Effector memory CD8-positive, alpha-beta T cell (primary cell): ENCODE results near the gene GABPA.
"Not testable (repeated sequence)": the region's sequence is repeated elsewhere in the genome, so short reads cannot be mapped to it uniquely, and the experiment has no call there.

ENCODE experiments used
- ATAC-seq: fragments of 150-1000 bp; cut with Tn5 transposase; replicated peaks from 2 replicates; pipeline ENCODE4 v1.10.0; 2021; ENCODE audit warnings: mild to moderate bottlenecking, moderate library complexity
- DNase-seq, 3 experiments: peaks; one replicate each; pipeline ENCODE4 v3.0.0; 2021
- H3K27ac Mint-ChIP-seq, 2 donors: one replicate each; pipeline ENCODE4 v1.8.0; 2022; ENCODE audit warnings: mild to moderate bottlenecking in 2 of 2, mixed read lengths in 2 of 2, moderate library complexity in 2 of 2
- H3K27me3 Mint-ChIP-seq, 2 donors: one replicate each; pipeline ENCODE4 v1.8.0; 2022; ENCODE audit warnings: mixed read lengths in 2 of 2
- H3K36me3 Mint-ChIP-seq: one replicate; pipeline ENCODE4 v1.8.0; 2022; ENCODE audit warnings: mild to moderate bottlenecking, moderate library complexity, mixed read lengths; ENCODE audit not compliant: insufficient read depth
- H3K4me1 Mint-ChIP-seq, 2 donors: one replicate each; pipeline ENCODE4 v1.8.0; 2022; ENCODE audit warnings: low read depth in 2 of 2, mixed read lengths in 2 of 2
- H3K4me3 Mint-ChIP-seq, 2 donors: one replicate each; pipeline ENCODE4 v1.8.0; 2022; ENCODE audit warnings: mild to moderate bottlenecking in 2 of 2, mixed read lengths in 2 of 2, moderate library complexity in 2 of 2
- H3K9me3 Mint-ChIP-seq, 2 donors: one replicate each; pipeline ENCODE4 v1.8.0; 2022; ENCODE audit warnings: mixed read lengths in 2 of 2
- total RNA-seq, 9 experiments: gene quantifications; one replicate each; lab custom pipeline; 2026; lab: John Stamatoyannopoulos, UW

The GABPA gene
- total RNA-seq, result 31.8 to 81.9 (median 67.0) reads per million in 9 experiments

GRCh38 chr21:25734904-25735645, at the start of gene GABPA, which contains the start of gene ATP5PF:
TSS of gene GABPA (plus strand) at chr21:25734972. CDS start at chr21:25741599, 6,627 bp downstream.
TSS of gene ATP5PF (minus strand) at chr21:25734904. CDS start at chr21:25729794, 5,110 bp downstream.
- H3K27ac Mint-ChIP-seq, result peak within 1 kb of the TSS; percentile 96 to 99
- peak within 1 kb of the TSS; percentile 95 to 98 for H3K4me3 Mint-ChIP-seq
- H3K36me3 Mint-ChIP-seq, result peaks cover 15% of the 10 kb centered on the region
- H3K4me1 Mint-ChIP-seq, result peaks cover 34 to 48% of the 10 kb centered on the region in 2 donors
- DNase-seq, result peak; percentile 98
- ATAC-seq, result peak; percentile 88
- no peaks in the 10 kb centered on the region for H3K9me3 Mint-ChIP-seq
- H3K27me3 Mint-ChIP-seq, result no peaks in the 10 kb centered on the region

GRCh38 chr21:25687787-25688186, 47.0 kb upstream of the GABPA start:
- H3K4me3 Mint-ChIP-seq, result no peak overlapping the region
- no peaks in the 10 kb centered on the region for H3K4me1 Mint-ChIP-seq
- no peak for DNase-seq
- no peaks in the 10 kb centered on the region for H3K9me3 Mint-ChIP-seq
- ATAC-seq, result no peak
- peaks cover 3 to 9% of the 10 kb centered on the region in 2 donors for H3K27me3 Mint-ChIP-seq
- no peak overlapping the region for H3K27ac Mint-ChIP-seq
- H3K36me3 Mint-ChIP-seq, result no peaks in the 10 kb centered on the region

- Mint-ChIP-seq H3K9me3 (no peaks in the 10 kb centered on the region), H3K27me3 (peaks cover 0 to 9% of the 10 kb centered on the region in 2 donors), H3K4me3 (no peak overlapping the region), H3K4me1 (no peaks in the 10 kb centered on the region), H3K36me3 (no peaks in the 10 kb centered on the region), H3K27ac (no peak overlapping the region)
- DNase-seq (no peak), ATAC-seq (no peak)
Observed at GRCh38 chr21:25688275-25689155, 46.3 kb upstream of the GABPA start.

GRCh38 chr21:25689226-25689625, 45.5 kb upstream of the GABPA start:
- H3K4me1 Mint-ChIP-seq, result no peaks in the 10 kb centered on the region
- DNase-seq (no peak), ATAC-seq (no peak)
- H3K4me3 Mint-ChIP-seq, result no peak overlapping the region
- no peaks in the 10 kb centered on the region for H3K9me3 Mint-ChIP-seq
- no peaks in the 10 kb centered on the region for H3K36me3 Mint-ChIP-seq
- H3K27me3 Mint-ChIP-seq, result peaks cover 0 to 9% of the 10 kb centered on the region in 2 donors
- no peak overlapping the region for H3K27ac Mint-ChIP-seq

GRCh38 chr21:25691976-25692375, 42.8 kb upstream of the GABPA start:
- no peak for DNase-seq
- Mint-ChIP-seq H3K9me3 (no peaks in the 10 kb centered on the region), H3K27me3 (peaks cover 0 to 9% of the 10 kb centered on the region in 2 donors), H3K4me3 (no peak overlapping the region), H3K36me3 (no peaks in the 10 kb centered on the region), H3K4me1 (no peaks in the 10 kb centered on the region), H3K27ac (no peak overlapping the region)
- no peak for ATAC-seq

GRCh38 chr21:25695461-25695860, 39.3 kb upstream of the GABPA start:
- not testable (repeated sequence) for H3K27ac Mint-ChIP-seq, DNase-seq, H3K36me3 Mint-ChIP-seq, H3K4me1 Mint-ChIP-seq, ATAC-seq, H3K4me3 Mint-ChIP-seq, H3K9me3 Mint-ChIP-seq, H3K27me3 Mint-ChIP-seq

- no peaks in the 10 kb centered on the region for H3K27me3 Mint-ChIP-seq
- no peak overlapping the region for H3K27ac Mint-ChIP-seq
- ATAC-seq (no peak), DNase-seq (no peak)
- no peaks in the 10 kb centered on the region for H3K9me3 Mint-ChIP-seq
- H3K4me3 Mint-ChIP-seq, result no peak overlapping the region
- no peaks in the 10 kb centered on the region for H3K4me1 Mint-ChIP-seq
- no peaks in the 10 kb centered on the region for H3K36me3 Mint-ChIP-seq
Observed at GRCh38 chr21:25700741-25701140, 34.0 kb upstream of the GABPA start.

- no peaks in the 10 kb centered on the region for H3K9me3 Mint-ChIP-seq
- no peaks in the 10 kb centered on the region for H3K36me3 Mint-ChIP-seq
- H3K27me3 Mint-ChIP-seq, result no peaks in the 10 kb centered on the region
- H3K4me3 Mint-ChIP-seq, result no peak overlapping the region
- DNase-seq, result no peak
- ATAC-seq, result no peak
- no peaks in the 10 kb centered on the region for H3K4me1 Mint-ChIP-seq
- peak overlapping the region in 1 of 2 donors; percentile 39 for H3K27ac Mint-ChIP-seq
Observed at GRCh38 chr21:25701529-25701928, 33.2 kb upstream of the GABPA start.

- no peaks in the 10 kb centered on the region for H3K4me1 Mint-ChIP-seq
- peak; percentile 37 to 49 (median 40) for DNase-seq
- H3K27ac Mint-ChIP-seq, result no peak overlapping the region
- peak; percentile 59 for ATAC-seq
- H3K4me3 Mint-ChIP-seq, result no peak overlapping the region
- H3K27me3 Mint-ChIP-seq, result no peaks in the 10 kb centered on the region
- no peaks in the 10 kb centered on the region for H3K36me3 Mint-ChIP-seq
- no peaks in the 10 kb centered on the region for H3K9me3 Mint-ChIP-seq
Observed at GRCh38 chr21:25708467-25709065, 26.2 kb upstream of the GABPA start.

- H3K4me3 Mint-ChIP-seq, result no peak overlapping the region
- H3K27ac Mint-ChIP-seq, result no peak overlapping the region
- H3K4me1 Mint-ChIP-seq, result no peaks in the 10 kb centered on the region
- no peak for DNase-seq
- H3K36me3 Mint-ChIP-seq, result no peaks in the 10 kb centered on the region
- no peaks in the 10 kb centered on the region for H3K27me3 Mint-ChIP-seq
- no peaks in the 10 kb centered on the region for H3K9me3 Mint-ChIP-seq
- no peak for ATAC-seq
Observed at GRCh38 chr21:25709684-25710265, 25.0 kb upstream of the GABPA start.

GRCh38 chr21:25710550-25710949, 24.2 kb upstream of the GABPA start:
- no peaks in the 10 kb centered on the region for H3K9me3 Mint-ChIP-seq
- DNase-seq, result no peak
- no peaks in the 10 kb centered on the region for H3K36me3 Mint-ChIP-seq
- no peaks in the 10 kb centered on the region for H3K27me3 Mint-ChIP-seq
- H3K27ac Mint-ChIP-seq, result no peak overlapping the region
- ATAC-seq, result no peak
- H3K4me3 Mint-ChIP-seq, result no peak overlapping the region
- no peaks in the 10 kb centered on the region for H3K4me1 Mint-ChIP-seq

GRCh38 chr21:25714066-25714465, 20.7 kb upstream of the GABPA start:
- DNase-seq, H3K9me3 Mint-ChIP-seq, H3K4me1 Mint-ChIP-seq, H3K27me3 Mint-ChIP-seq, H3K4me3 Mint-ChIP-seq, H3K36me3 Mint-ChIP-seq, H3K27ac Mint-ChIP-seq, ATAC-seq: not testable (repeated sequence)

- Mint-ChIP-seq H3K27me3 (no peaks in the 10 kb centered on the region), H3K36me3 (peaks cover 17% of the 10 kb centered on the region), H3K9me3 (no peaks in the 10 kb centered on the region), H3K4me1 (no peaks in the 10 kb centered on the region), H3K27ac (no peak overlapping the region), H3K4me3 (no peak overlapping the region)
- no peak for ATAC-seq
- DNase-seq, result no peak
Observed at GRCh38 chr21:25717491-25718147, 17.2 kb upstream of the GABPA start.
